Stomach smooth muscle (tissue), 2 donors: ENCODE data around the gene MGAT4C.

Experiments used
- H3K27ac ChIP-seq: one replicate; pipeline ENCODE4 v1.7.0; 2013; ENCODE audit warnings: mild to moderate bottlenecking, low read length, inconsistent platforms
- H3K27me3 ChIP-seq, 2 donors: one replicate each; pipeline ENCODE4 v1.7.0; 2013; ENCODE audit warnings: low read length in 2 of 2; ENCODE audit not compliant: insufficient read depth in 2 of 2, control insufficient read depth in 1 of 2
- H3K36me3 ChIP-seq, 2 donors: one replicate each; pipeline ENCODE4 v1.7.0; 2013; ENCODE audit warnings: low read length in 2 of 2; ENCODE audit not compliant: control insufficient read depth in 2 of 2, insufficient read depth in 2 of 2
- H3K4me1 ChIP-seq: one replicate; pipeline ENCODE4 v1.7.0; 2013; ENCODE audit warnings: low read length; ENCODE audit not compliant: control insufficient read depth, insufficient read depth
- H3K4me3 ChIP-seq, 2 donors: one replicate each; pipeline ENCODE4 v1.7.0; 2013; ENCODE audit warnings: low read length in 2 of 2
- H3K9ac ChIP-seq, 2 donors: one replicate each; pipeline ENCODE4 v1.7.0; 2013; ENCODE audit warnings: low read length in 2 of 2, mild to moderate bottlenecking in 1 of 2
- H3K9me3 ChIP-seq, 2 donors: one replicate each; pipeline ENCODE4 v1.7.0; 2013; ENCODE audit warnings: low read length in 2 of 2; ENCODE audit not compliant: control insufficient read depth in 2 of 2
- donor health status: healthy.
- donor health status: Pancreatic carcinoma.

The MGAT4C gene

DNA sequence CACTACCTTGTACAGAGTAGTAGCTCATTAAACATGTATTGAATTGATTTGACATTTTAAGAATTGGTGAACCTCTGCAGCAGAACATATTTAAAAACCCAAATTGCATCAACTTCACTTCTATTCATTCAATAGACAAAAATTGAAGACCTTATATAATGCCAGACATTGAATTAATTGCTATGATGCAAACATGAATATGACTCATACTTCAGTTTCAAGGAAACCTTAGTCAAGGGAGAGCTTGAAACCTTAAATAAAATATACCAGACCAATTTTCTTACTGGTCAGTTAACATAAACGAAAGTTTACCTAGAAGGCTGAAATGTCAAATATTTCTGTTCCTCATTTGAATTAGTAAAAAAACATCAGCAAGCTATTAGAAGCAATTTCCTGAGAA is 5.0 kb upstream of the MGAT4C start:
- Histone ChIP-seq H3K27ac (no peak overlapping the region), H3K9ac (no peak overlapping the region), H3K4me3 (no peak overlapping the region), H3K9me3 (no peaks in the 10 kb centered on the region), H3K4me1 (no peaks in the 10 kb centered on the region), H3K27me3 (no peaks in the 10 kb centered on the region), H3K36me3 (no peaks in the 10 kb centered on the region)

DNA sequence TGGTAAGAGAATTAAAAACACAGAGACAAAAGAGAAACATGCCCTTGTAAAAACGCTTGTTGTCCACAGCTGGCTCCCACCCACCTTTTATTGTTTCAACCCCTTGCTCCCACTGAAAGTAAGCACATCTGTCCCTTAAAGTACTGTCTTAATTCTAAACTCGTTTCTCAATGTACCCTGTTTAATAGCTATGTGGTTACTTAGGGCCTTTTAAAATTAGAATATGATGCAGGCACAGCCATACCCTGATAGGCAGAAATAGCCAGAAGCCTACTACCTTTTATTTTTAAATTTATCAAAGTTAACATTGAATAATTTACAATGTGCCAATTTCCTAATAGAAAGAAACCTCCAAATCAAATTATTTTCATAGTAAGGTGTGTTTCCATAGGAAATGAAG is 4.0 kb upstream of the MGAT4C start:
- no peaks in the 10 kb centered on the region for H3K27me3 ChIP-seq
- H3K9ac ChIP-seq, result no peak overlapping the region
- no peaks in the 10 kb centered on the region for H3K36me3 ChIP-seq
- H3K4me1 ChIP-seq, result no peaks in the 10 kb centered on the region
- H3K9me3 ChIP-seq, result no peaks in the 10 kb centered on the region
- no peak overlapping the region for H3K4me3 ChIP-seq
- no peak overlapping the region for H3K27ac ChIP-seq

DNA sequence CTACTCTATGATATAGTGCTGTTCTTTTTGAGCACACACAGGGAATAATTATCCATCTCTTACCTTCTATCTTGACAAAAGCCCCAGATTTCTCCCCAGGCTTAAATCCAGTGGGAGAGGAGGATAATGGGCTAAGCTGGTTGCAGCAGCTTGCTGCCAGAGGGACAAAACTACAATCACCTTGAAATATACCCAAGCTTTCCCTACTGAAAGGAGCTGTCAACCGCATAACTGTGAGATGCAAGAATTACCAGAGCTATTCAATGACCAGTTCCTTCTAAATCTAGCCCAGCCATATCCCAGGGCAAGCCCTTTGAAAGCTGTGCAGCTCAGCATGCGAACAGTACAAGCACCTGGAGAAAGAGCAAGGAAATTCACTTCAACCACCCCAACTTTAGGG is 943 bp upstream of the MGAT4C start:
- no peak overlapping the region for H3K4me3 ChIP-seq
- no peak overlapping the region for H3K27ac ChIP-seq

DNA sequence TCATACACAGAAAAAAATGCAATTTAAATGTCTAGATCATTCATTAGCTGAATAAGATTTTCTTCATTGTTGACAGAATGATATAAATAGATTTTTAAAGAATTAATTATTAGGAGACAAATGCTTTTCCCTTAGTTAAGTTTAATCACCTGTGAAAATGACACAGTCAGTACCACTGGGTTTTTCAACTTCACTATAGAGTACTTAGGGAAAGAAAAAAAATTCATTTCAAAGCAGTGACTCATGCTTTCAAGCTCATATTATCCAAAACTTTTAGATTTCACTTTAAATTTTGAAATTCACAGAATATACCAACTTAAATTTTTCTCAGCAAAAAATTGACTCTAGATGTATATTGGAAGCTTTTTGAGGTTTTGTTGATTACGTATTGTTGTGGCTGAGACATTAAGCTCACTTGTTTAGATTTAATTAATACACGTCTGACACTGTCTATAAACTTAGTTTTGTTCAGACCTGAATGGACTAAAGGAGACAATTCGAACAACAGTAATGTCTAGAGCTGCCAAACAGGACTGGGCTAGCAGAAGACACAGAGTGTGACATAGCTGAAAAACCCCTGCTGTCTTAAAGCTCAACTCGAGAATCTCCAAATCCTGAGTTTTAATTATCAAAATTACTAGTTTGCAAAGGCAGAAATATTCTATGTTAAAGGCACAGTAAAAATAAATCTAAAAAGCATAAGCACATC is 1.6 kb downstream of the MGAT4C start:
- Histone ChIP-seq H3K4me1 (no peaks in the 10 kb centered on the region), H3K4me3 (no peak overlapping the region), H3K9me3 (no peaks in the 10 kb centered on the region), H3K9ac (no peak overlapping the region), H3K36me3 (no peaks in the 10 kb centered on the region), H3K27ac (no peak overlapping the region), H3K27me3 (no peaks in the 10 kb centered on the region)

More for the DNA sequence above, 943 bp upstream of the MGAT4C start:
- no peaks in the 10 kb centered on the region for H3K36me3 ChIP-seq
- no peaks in the 10 kb centered on the region for H3K27me3 ChIP-seq
- H3K9ac ChIP-seq, result no peak overlapping the region
- no peaks in the 10 kb centered on the region for H3K4me1 ChIP-seq
- no peaks in the 10 kb centered on the region for H3K9me3 ChIP-seq

DNA sequence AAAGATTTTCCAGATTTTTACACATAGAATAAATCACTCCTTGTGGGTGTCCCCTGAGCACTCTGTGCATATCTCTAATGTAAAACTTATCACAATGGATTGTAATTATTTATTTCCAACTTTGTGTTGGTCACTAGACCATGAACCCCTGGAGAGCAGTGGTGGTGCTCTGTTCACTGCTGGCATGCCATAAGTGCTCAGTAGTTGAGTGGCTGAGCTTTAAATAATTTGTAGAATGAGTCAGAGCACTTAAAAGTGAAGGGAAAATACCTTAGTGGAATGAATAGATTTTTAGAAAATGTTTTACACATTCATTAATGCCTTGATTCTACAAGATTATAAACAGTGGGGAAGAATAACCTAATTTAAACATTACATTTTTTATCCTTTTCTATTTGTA is 6.3 kb downstream of the MGAT4C start:
- Histone ChIP-seq H3K36me3 (no peaks in the 10 kb centered on the region), H3K27ac (no peak overlapping the region)

DNA sequence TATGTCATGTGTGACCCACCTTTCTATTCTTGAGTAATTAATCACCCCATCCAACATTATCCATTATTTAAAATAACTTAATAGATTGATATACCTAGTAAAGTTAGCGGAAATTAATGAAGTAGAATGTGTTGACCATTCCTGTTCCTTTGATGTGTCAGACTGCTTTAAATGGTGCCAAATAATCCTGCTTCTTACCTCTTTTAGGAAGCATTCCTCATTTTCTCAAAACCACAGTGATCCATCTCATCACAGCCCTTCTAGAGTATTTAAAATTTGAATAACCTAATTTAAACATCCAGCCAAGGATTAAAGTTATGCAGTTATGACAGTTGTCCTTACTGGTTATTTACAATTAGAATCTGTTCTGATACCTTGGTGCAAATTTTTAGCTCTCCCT is 6.9 kb downstream of the MGAT4C start:
- Histone ChIP-seq H3K9ac (no peak overlapping the region), H3K36me3 (no peaks in the 10 kb centered on the region), H3K4me3 (no peak overlapping the region), H3K4me1 (no peaks in the 10 kb centered on the region), H3K9me3 (no peaks in the 10 kb centered on the region), H3K27ac (no peak overlapping the region), H3K27me3 (no peaks in the 10 kb centered on the region)

More for the DNA sequence above, 6.3 kb downstream of the MGAT4C start:
- Histone ChIP-seq H3K4me1 (no peaks in the 10 kb centered on the region), H3K9me3 (no peaks in the 10 kb centered on the region), H3K9ac (no peak overlapping the region), H3K4me3 (no peak overlapping the region), H3K27me3 (no peaks in the 10 kb centered on the region)

DNA sequence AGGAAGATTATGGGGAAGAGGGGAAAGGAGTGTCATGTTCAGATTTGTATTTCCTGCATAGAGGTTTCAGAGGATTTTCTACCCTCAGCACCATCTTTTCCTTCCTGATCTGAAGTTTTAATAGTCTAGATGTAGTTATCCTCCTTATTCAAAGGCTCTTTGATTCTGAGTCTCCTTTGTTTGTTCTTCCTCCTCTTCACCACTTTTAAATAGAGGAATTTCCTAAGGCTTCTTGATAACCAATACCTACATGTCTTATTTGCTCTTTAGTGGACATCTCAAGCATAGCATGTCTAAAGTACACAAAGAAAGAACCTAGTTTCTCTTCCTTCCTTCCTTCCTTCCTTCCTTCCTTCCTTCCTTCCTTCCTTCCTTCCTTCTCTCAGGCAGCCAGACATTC is 8.3 kb downstream of the MGAT4C start:
- no peak overlapping the region for H3K27ac ChIP-seq
- no peaks in the 10 kb centered on the region for H3K9me3 ChIP-seq
- no peaks in the 10 kb centered on the region for H3K36me3 ChIP-seq
- no peak overlapping the region for H3K4me3 ChIP-seq
- no peaks in the 10 kb centered on the region for H3K27me3 ChIP-seq
- no peak overlapping the region for H3K9ac ChIP-seq
- H3K4me1 ChIP-seq, result no peaks in the 10 kb centered on the region

DNA sequence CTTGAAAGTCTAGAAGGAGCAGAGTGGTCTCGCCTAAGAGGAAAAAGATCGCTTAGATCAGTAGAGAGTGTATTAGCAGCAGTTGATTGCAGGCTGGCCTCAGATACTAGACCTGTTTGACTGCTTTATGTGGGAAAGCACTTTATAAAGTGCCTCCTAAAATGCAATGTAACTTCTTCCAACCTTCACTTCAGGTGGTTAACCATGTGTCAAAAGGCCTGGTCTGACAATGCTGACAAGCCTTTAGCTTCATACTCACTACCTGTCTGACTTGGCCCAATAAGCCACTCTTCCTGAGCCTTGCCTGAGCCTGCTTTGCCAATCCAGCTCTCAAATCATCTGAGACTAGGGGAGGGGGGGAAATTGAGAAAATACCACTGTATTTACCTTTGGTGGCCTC is 14.6 kb downstream of the MGAT4C start:
- Histone ChIP-seq H3K4me1 (no peaks in the 10 kb centered on the region), H3K27ac (no peak overlapping the region), H3K27me3 (no peaks in the 10 kb centered on the region), H3K9ac (no peak overlapping the region), H3K4me3 (no peak overlapping the region), H3K9me3 (no peaks in the 10 kb centered on the region), H3K36me3 (no peaks in the 10 kb centered on the region)

DNA sequence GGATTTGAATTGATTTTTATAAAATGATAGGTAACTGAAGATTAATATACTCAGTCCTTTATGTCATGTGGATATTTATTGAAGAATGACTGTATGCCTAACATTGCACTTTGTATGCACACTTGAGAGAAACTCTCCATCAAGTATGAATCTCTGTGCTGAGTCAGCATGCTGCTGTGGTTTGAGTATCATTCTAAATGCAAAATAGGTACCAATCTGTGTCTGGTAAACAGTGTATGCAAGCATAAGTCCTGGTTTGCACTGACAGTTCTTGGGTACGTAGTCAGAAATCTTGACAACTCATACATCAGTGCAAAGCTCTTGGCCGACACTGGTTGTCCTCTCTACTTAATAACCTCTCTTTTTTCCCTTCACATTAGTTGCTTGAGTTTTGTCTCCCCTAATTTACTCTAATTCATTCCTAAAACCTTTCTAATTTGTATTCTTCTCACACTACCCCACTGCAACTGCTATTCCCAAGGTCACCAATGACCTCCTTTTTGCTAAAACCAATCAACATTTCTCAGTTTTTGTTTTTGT is 21.8 kb downstream of the MGAT4C start:
- Histone ChIP-seq H3K9me3 (no peaks in the 10 kb centered on the region), H3K27me3 (no peaks in the 10 kb centered on the region), H3K27ac (no peak overlapping the region), H3K9ac (no peak overlapping the region), H3K4me1 (no peaks in the 10 kb centered on the region), H3K4me3 (no peak overlapping the region), H3K36me3 (no peaks in the 10 kb centered on the region)

DNA sequence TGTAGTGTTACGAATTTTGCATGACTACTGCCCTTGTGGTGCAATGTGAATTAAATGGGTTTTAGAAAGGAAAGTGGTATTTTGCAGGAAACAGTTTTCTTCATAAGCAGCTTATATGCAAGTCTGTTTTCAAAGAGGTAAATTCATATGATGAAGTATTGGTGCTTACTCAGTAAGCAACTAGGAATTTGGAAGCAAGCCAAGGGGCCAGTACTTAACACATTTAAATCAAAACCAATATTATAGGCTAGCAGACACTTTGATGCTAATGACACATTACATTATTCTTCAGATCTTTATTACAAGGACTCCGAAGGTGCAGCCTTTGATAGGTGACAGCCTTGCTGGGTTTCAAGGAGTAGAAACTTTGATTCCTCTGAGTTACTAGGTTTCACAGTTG is 23.1 kb downstream of the MGAT4C start:
- H3K4me1 ChIP-seq, result no peaks in the 10 kb centered on the region
- H3K27me3 ChIP-seq, result no peaks in the 10 kb centered on the region
- H3K9ac ChIP-seq, result no peak overlapping the region
- no peak overlapping the region for H3K4me3 ChIP-seq
- no peaks in the 10 kb centered on the region for H3K9me3 ChIP-seq
- no peak overlapping the region for H3K27ac ChIP-seq
- H3K36me3 ChIP-seq, result no peaks in the 10 kb centered on the region

DNA sequence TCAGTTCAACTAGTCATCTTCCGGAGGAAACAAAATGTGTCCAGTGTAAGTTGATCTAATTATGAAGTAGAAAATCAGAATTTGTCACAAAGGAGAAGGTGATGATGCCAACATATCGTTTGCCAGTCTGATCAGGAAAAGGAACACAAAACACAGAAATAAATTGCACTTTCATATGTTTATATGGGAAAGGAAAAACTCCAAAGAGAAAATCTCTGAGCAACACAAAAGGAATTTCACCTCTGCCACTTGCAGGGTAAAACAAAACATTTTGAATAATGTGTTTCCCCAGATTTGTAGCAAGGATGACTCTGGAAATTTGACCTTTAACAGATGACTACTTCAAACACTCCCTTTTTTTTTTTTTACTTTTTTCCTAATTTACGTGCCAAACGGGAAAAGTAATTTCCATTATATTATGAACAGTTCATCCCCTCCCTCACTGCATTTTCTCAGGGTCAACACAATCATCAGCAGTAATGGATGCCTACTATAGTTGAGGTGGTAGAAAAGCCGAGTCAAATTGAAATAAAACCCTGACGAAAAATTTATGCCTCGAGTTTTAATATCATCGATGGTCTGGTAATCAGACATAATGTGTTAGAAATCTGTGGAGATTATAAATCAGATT is 25.6 kb downstream of the MGAT4C start:
- no peak overlapping the region for H3K27ac ChIP-seq
- H3K9me3 ChIP-seq, result no peaks in the 10 kb centered on the region
- H3K27me3 ChIP-seq, result no peaks in the 10 kb centered on the region
- no peaks in the 10 kb centered on the region for H3K4me1 ChIP-seq
- no peaks in the 10 kb centered on the region for H3K36me3 ChIP-seq
- no peak overlapping the region for H3K4me3 ChIP-seq
- no peak overlapping the region for H3K9ac ChIP-seq
